Measurements from ENCODE around the gene SLC1A2.

The SLC1A2 gene

GRCh38 chr11:35317253-35317652 is 102.1 kb downstream of the SLC1A2 start:
- TF ChIP-seq CTCF (IDR thresholded peaks at IDR 0.05) = no peak
- no peak for DNase-seq (ENCODE audit: low spot score)
- H3K27ac ChIP-seq = no peak overlapping the region
- no peak overlapping the region for H3K4me3 ChIP-seq

- H3K4me3 ChIP-seq = no peak overlapping the region
- DNase-seq (ENCODE audit: low spot score) = no peak
- H3K27ac ChIP-seq = no peak overlapping the region
- no peak for TF ChIP-seq CTCF (IDR thresholded peaks at IDR 0.05)
Measured at GRCh38 chr11:35316161-35316560, 103.2 kb downstream of the SLC1A2 start.

- no peak for DNase-seq (ENCODE audit: low spot score)
- H3K4me3 ChIP-seq = no peak overlapping the region
- no peak for TF ChIP-seq CTCF (IDR thresholded peaks at IDR 0.05)
- no peak overlapping the region for H3K27ac ChIP-seq
Measured at GRCh38 chr11:35313760-35314153, 105.6 kb downstream of the SLC1A2 start.

- H3K4me3 ChIP-seq = no peak overlapping the region
- no peak for TF ChIP-seq CTCF (IDR thresholded peaks at IDR 0.05)
- H3K27ac ChIP-seq = peak overlapping the region in 1 of 2 donors; percentile 25
- no peak for DNase-seq (ENCODE audit: low spot score)
Measured at GRCh38 chr11:35313066-35313759, 106.1 kb downstream of the SLC1A2 start.

GRCh38 chr11:35311331-35311730 is 108.0 kb downstream of the SLC1A2 start:
- H3K27ac ChIP-seq = no peak overlapping the region

GRCh38 chr11:35308157-35308556 is 111.2 kb downstream of the SLC1A2 start:
- Histone ChIP-seq H3K27ac (no peak overlapping the region), H3K4me3 (no peak overlapping the region)
- no peak for TF ChIP-seq CTCF (IDR thresholded peaks at IDR 0.05)
- no peak for DNase-seq (ENCODE audit: low spot score)

More at GRCh38 chr11:35311331-35311730, 108.0 kb downstream of the SLC1A2 start:
- no peak overlapping the region for H3K4me3 ChIP-seq
- no peak for TF ChIP-seq CTCF (IDR thresholded peaks at IDR 0.05)
- DNase-seq (ENCODE audit: low spot score) = no peak

- DNase-seq (ENCODE audit: low spot score) = no peak
- H3K27ac ChIP-seq = no peak overlapping the region
Measured at GRCh38 chr11:35307221-35307621, 112.1 kb downstream of the SLC1A2 start.

More at GRCh38 chr11:35307221-35307621, 112.1 kb downstream of the SLC1A2 start:
- TF ChIP-seq CTCF (IDR thresholded peaks at IDR 0.05) = no peak
- H3K4me3 ChIP-seq = no peak overlapping the region

All from coronary artery (tissue), 2 donors.